ENCODE results near the gene ELP6.
A peak's percentile ranks its signal among the peaks of the same experiment; 100 is the strongest.

Gene ELP6

GRCh38 chr3:47525617-47526016, 12.1 kb upstream of the ELP6 start:
- H3K4me3 ChIP-seq (ENCODE audit: low read depth, low read length) = no peak overlapping the region
- no peak for TF ChIP-seq CTCF (IDR thresholded peaks at IDR 0.05; ENCODE audit: insufficient read depth, low read length, missing control alignments)
- no peak for DNase-seq (ENCODE audit: low read depth, low spot score)
- CTCF ChIA-PET = interaction anchor here (1.2 to 8.5 kb wide), 3 partner anchors 12 to 626 kb away, joined by 3 to 196 read pairs (median 5); partner anchors contain the start of gene ELP6
- POLR2A ChIA-PET = no interaction called here

- DNase-seq (ENCODE audit: low read depth, low spot score) = no peak
- POLR2A ChIA-PET = no interaction called here
- CTCF ChIA-PET = interaction anchor here (0.8 to 8.5 kb wide), 19 partner anchors 10 to 302 kb away, joined by 3 to 196 read pairs (median 6); partner anchors contain the start of genes ELP6 and SCAP
- no peak for TF ChIP-seq CTCF (IDR thresholded peaks at IDR 0.05; ENCODE audit: insufficient read depth, low read length, missing control alignments)
- H3K4me3 ChIP-seq (ENCODE audit: low read depth, low read length) = no peak overlapping the region
These were observed 10.0 kb upstream of the ELP6 start for GRCh38 chr3:47523310-47524073.

GRCh38 chr3:47522082-47522987, 8.8 kb upstream of the ELP6 start:
- peak; percentile 82 for TF ChIP-seq CTCF (IDR thresholded peaks at IDR 0.05; ENCODE audit: insufficient read depth, low read length, missing control alignments)
- peak; percentile 47 for DNase-seq (ENCODE audit: low read depth, low spot score)
- H3K4me3 ChIP-seq (ENCODE audit: low read depth, low read length) = no peak overlapping the region
- POLR2A ChIA-PET = interaction anchor here (0.6 kb wide), 1 partner anchor 237 kb away, joined by 3 read pairs; no protein-coding TSS in a partner anchor
- CTCF ChIA-PET = interaction anchor here (0.6 to 8.5 kb wide), 53 partner anchors 9 to 628 kb away, joined by 3 to 196 read pairs (median 4); partner anchors contain the start of genes DHX30, ELP6 and SCAP

- TF ChIP-seq CTCF (IDR thresholded peaks at IDR 0.05; ENCODE audit: insufficient read depth, low read length, missing control alignments) = no peak
- no peak for DNase-seq (ENCODE audit: low read depth, low spot score)
- H3K4me3 ChIP-seq (ENCODE audit: low read depth, low read length) = no peak overlapping the region
- ChIA-PET CTCF (interaction anchor here (0.7 to 8.5 kb wide), 23 partner anchors 8 to 630 kb away, joined by 3 to 196 read pairs (median 7); partner anchors contain the start of genes DHX30 and ELP6), POLR2A (interaction anchor here (1.1 kb wide), 1 partner anchor 267 kb away, joined by 5 read pairs; no protein-coding TSS in a partner anchor)
These were observed 7.2 kb upstream of the ELP6 start for GRCh38 chr3:47520756-47521155.

GRCh38 chr3:47517937-47518336, 4.4 kb upstream of the ELP6 start:
- CTCF ChIA-PET = interaction anchor here (1.4 to 8.5 kb wide), 4 partner anchors 10 to 287 kb away, joined by 3 to 196 read pairs (median 44); no protein-coding TSS in a partner anchor
- no peak for DNase-seq (ENCODE audit: low read depth, low spot score)
- POLR2A ChIA-PET = no interaction called here
- H3K4me3 ChIP-seq (ENCODE audit: low read depth, low read length) = no peak overlapping the region
- TF ChIP-seq CTCF (IDR thresholded peaks at IDR 0.05; ENCODE audit: insufficient read depth, low read length, missing control alignments) = no peak
